Fibroblast of villous mesenchyme (primary cell): Measurements from ENCODE around the gene CDH11. TPM values are rescaled to one million over a fixed set of nuclear protein-coding genes. Genes with fewer than 3 reads are reported as not detected.

ENCODE experiments used
- DNase-seq: peaks from one replicate; pipeline ENCODE4 v3.0.0-alpha.2; 2010; ENCODE audit warnings: low read depth
- H3K4me3 ChIP-seq: 2 replicates; pipeline ENCODE4 v1.5.1; 2011; ENCODE audit warnings: low read depth, mild to moderate bottlenecking, low read length
- total RNA-seq: library from RNA; depleted of rRNA; stranded (reverse); fragments of >200 nt; gene quantifications from 2 replicates; pipeline ENCODE4 v1.2.3, GENCODE V29; 2012
- TF ChIP-seq, protein P1 (sequence below): IDR thresholded peaks from 2 replicates; pipeline ENCODE4 v1.5.1; 2012; ENCODE audit warnings: low read depth, mild to moderate bottlenecking, low read length; ENCODE audit not compliant: insufficient read depth

CDH11 gene
- total RNA-seq, 1 donor = 290 TPM

DNA sequence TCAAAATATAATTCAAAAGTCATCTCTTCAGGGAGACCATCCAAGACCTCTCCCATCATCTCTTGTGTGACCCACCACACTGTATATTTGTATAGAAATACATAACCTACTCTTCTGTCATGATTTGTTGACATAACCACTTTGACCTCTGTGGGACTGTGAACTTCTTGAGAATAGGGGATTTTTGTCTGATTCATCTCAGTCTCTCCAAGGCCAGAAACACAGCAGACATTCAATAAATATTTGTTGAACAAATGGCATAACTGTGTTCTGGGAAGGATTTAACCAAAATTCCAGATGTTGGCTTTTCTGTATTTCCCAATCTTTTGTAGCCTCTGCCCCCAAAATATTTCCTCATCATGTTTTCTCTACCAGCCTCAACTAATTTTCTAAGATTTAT lies 169.7 kb downstream of the CDH11 start:
- TF ChIP-seq, protein P1, sequence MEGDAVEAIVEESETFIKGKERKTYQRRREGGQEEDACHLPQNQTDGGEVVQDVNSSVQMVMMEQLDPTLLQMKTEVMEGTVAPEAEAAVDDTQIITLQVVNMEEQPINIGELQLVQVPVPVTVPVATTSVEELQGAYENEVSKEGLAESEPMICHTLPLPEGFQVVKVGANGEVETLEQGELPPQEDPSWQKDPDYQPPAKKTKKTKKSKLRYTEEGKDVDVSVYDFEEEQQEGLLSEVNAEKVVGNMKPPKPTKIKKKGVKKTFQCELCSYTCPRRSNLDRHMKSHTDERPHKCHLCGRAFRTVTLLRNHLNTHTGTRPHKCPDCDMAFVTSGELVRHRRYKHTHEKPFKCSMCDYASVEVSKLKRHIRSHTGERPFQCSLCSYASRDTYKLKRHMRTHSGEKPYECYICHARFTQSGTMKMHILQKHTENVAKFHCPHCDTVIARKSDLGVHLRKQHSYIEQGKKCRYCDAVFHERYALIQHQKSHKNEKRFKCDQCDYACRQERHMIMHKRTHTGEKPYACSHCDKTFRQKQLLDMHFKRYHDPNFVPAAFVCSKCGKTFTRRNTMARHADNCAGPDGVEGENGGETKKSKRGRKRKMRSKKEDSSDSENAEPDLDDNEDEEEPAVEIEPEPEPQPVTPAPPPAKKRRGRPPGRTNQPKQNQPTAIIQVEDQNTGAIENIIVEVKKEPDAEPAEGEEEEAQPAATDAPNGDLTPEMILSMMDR = no peak
- peak; percentile 92 for DNase-seq
- H3K4me3 ChIP-seq = no peak overlapping the region

DNA sequence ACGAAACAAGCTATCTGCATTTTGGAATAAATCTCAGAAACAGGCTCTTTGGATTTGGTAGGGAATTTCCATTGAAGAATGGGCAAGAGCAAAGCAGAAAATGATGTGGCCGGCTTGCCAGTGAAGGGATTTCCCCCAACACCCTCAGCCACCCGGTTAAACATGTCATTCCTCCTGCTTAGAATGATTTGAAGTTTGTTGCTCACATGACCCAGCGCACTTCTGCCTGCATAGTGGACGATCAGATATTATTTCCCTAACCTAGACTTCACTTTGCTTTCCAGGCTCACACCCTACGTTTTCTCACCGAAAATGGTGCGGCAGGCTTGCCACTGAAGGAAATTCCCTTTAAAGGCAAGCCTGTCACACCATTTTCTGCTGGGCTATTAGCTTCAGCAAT lies 170.7 kb downstream of the CDH11 start:
- H3K4me3 ChIP-seq = no peak overlapping the region
- DNase-seq = no peak
- TF ChIP-seq, protein P1 = no peak

DNA sequence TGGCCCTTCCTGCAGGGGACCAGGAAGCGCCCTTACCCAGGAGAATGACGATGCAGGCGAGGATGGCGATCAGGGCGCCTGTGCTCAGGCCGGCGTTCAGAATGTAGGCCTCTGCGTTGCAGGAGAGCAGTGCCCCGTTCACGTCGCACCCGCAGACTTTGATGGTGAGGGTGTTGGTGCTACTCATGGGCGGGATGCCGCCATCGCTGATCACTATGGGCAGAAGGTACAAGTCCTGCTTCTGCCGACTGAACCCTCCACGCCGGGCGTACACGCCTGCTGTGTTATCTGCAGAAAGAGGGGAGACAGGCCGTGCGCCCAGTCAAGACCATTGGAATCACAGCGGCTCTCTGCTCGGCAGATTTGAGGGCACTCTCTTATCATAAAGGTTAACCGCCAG lies 171.1 kb downstream of the CDH11 start:
- no peak overlapping the region for H3K4me3 ChIP-seq
- TF ChIP-seq, protein P1 = no peak
- no peak for DNase-seq

DNA sequence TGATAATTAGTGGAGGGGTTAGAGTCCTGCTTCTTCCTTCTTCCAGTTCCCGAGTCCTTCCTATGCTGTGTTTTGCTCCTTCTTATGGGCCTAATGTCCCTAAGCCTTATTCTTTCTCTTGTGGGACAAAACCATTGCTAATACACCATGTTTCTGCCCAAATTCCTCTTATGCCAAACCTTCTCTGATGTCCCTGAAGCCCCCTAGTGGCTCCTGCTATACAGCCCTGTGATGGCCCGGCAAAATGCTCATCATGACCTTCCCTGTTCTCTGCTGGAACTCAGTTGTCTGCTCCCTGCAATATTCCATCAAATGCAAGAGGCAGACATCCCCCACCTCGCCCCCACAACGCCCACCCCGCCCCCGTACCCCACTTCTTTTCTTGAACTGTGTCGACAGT lies 171.6 kb downstream of the CDH11 start:
- TF ChIP-seq, protein P1 = no peak
- H3K4me3 ChIP-seq = no peak overlapping the region
- no peak for DNase-seq

DNA sequence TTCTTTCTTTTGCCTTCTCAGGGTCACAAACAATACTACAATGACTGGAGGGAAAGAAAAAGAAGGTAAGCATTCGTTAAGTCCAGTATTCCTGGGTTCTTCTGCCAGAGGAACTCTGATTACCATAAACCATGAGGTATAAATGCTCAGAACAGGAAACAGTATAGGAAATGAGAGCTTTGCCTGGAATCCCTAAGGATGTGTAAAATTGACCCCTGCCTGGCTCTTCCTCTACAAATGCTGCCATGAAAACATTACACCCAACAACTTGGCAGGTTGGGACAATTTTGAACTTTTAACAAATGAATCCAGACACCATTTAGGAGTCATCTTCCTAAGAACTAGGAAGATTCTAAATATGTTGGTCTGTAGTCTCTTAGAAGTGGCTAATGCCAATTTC lies 173.8 kb downstream of the CDH11 start:
- TF ChIP-seq, protein P1 = no peak
- H3K4me3 ChIP-seq = no peak overlapping the region
- DNase-seq = no peak

DNA sequence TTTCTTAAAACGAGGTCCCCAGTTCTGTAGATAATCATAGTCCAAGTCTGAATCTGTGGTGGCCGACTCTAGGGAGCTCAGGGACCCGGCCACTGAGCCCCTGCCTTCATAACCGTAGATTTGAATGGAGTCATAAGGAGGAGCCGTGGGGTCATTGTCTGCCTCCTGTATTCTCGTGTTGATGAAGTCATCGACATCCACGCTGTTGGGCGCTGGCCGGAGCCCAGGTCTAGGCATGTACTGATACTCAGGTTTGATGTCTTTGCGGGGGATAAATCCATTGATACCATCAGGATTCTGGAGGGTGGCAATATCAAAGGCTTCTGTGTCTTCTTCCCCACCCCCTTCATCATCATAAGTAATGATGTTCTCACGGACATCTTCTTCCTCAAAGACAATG lies 174.2 kb downstream of the CDH11 start:
- H3K4me3 ChIP-seq = no peak overlapping the region
- TF ChIP-seq, protein P1 = no peak
- DNase-seq = no peak

DNA sequence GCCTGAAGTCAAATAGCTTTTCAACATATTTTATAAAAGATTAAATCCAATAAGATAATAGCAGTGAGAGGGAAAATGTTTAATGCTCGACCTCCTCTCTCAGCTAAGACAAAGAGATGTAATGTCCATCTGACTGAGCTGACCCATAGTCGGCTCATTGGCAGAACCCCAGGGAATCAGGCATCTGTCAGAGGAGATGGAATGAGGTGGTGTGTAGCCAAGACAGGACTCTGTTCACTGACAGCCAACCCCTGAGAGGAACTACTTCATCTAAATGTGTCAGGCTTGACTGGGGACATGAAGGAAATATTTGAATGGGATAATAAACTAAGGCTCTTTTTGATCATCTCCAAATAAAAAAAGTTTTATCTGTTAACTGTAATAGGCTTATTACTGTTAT lies 188.0 kb downstream of the CDH11 start:
- no peak overlapping the region for H3K4me3 ChIP-seq
- TF ChIP-seq, protein P1 = no peak
- DNase-seq = no peak
